SU-DHL-6 (cell line): ENCODE data around the gene ANTXR1.

Source experiments
- H2AFZ ChIP-seq: fragments of 200-600 bp; sonication (generic); 2 replicates; pipeline ENCODE4 v1.6.1; 2014; ENCODE audit warnings: low read depth, mild to moderate bottlenecking, moderate library complexity, mixed read lengths, antibody characterized with exemption, low read length; ENCODE audit not compliant: severe bottlenecking
- H3F3A ChIP-seq: fragments of 200-600 bp; shearing (Covaris generic); 2 replicates; pipeline ENCODE4 v1.6.0; 2016; ENCODE audit warnings: antibody characterized with exemption, mild to moderate bottlenecking; ENCODE audit not compliant: insufficient read depth
- H3K27ac ChIP-seq: fragments of 200-600 bp; sonication (generic); 2 replicates; pipeline ENCODE4 v1.5.1; 2016; ENCODE audit warnings: low read depth, mild to moderate bottlenecking, low read length, moderate library complexity, mixed read lengths
- H3K27me3 ChIP-seq: fragments of 200-600 bp; sonication (generic), shearing (Covaris generic); 2 replicates; pipeline ENCODE4 v1.6.0; 2014; ENCODE audit warnings: mild to moderate bottlenecking, low read length
- H3K36me3 ChIP-seq: fragments of 200-600 bp; sonication (generic); 2 replicates; pipeline ENCODE4 v1.6.1; 2014; ENCODE audit warnings: mild to moderate bottlenecking, low read length, mixed read lengths
- H3K4me2 ChIP-seq: fragments of 300-600, 200-600 bp; shearing (Covaris generic), sonication (generic); 2 replicates; pipeline ENCODE4 v1.6.0; 2014; ENCODE audit warnings: low read length, low read depth, mild to moderate bottlenecking; ENCODE audit not compliant: poor library complexity, severe bottlenecking
- H3K4me3 ChIP-seq: fragments of 200-600 bp; sonication (generic); 2 replicates; pipeline ENCODE4 v1.5.1; 2014; ENCODE audit warnings: antibody characterized with exemption, low read length, mild to moderate bottlenecking, mixed read lengths; ENCODE audit not compliant: insufficient read depth, poor library complexity, severe bottlenecking
- H3K79me2 ChIP-seq: fragments of 200-600 bp; sonication (generic); 2 replicates; pipeline ENCODE4 v1.6.1; 2014; ENCODE audit warnings: mild to moderate bottlenecking, low read length, moderate library complexity; ENCODE audit not compliant: insufficient read depth
- H3K9ac ChIP-seq: fragments of 200-600 bp; sonication (generic); 2 replicates; pipeline ENCODE4 v1.7.0; 2014; ENCODE audit warnings: mild to moderate bottlenecking, low read length
- H3K9me2 ChIP-seq: fragments of 200-600 bp; sonication (generic); replicated peaks from 2 replicates; pipeline ENCODE4 v1.6.1; 2014; ENCODE audit warnings: low read length; ENCODE audit not compliant: insufficient read depth
- H3K9me3 ChIP-seq: fragments of 200-600 bp; sonication (generic); 2 replicates; pipeline ENCODE4 v1.6.1; 2014; ENCODE audit warnings: low read length, mixed read lengths; ENCODE audit not compliant: insufficient read depth
- H4K20me1 ChIP-seq: fragments of 200-600 bp; sonication (generic); 2 replicates; pipeline ENCODE4 v1.6.1; 2014; ENCODE audit warnings: low read depth, mild to moderate bottlenecking, antibody characterized with exemption, low read length, moderate library complexity, mixed read lengths
- CTCF ChIP-seq: fragments of 200-600 bp; sonication (generic); IDR thresholded peaks from one replicate; pipeline ENCODE4 v1.5.1; 2017; ENCODE audit warnings: antibody characterized with exemption, mild to moderate bottlenecking, low read length, moderate library complexity; ENCODE audit not compliant: insufficient read depth, poor library complexity, severe bottlenecking
- EZH2phosphoT487 ChIP-seq: fragments of 200-600 bp; sonication (generic), shearing (Covaris generic); conservative IDR thresholded peaks from 2 replicates; pipeline ENCODE4 v1.6.1; 2018; ENCODE audit warnings: mild to moderate bottlenecking, antibody characterized with exemption, low read length, moderate library complexity, mixed read lengths

The ANTXR1 gene

GRCh38 chr2:69057660-69058059, 44.7 kb downstream of the ANTXR1 start:
- peaks cover 3% of the 10 kb centered on the region; the same call in 1 of the 2 replicates for H3K27me3 ChIP-seq

GRCh38 chr2:69059731-69060290, 46.8 kb downstream of the ANTXR1 start:
- no peaks in the 10 kb centered on the region for H3K9me2 ChIP-seq
- no peaks in the 10 kb centered on the region for H3F3A ChIP-seq
- no peak overlapping the region for H3K4me2 ChIP-seq
- no peak overlapping the region for H3K4me3 ChIP-seq
- no peaks in the 10 kb centered on the region for H3K79me2 ChIP-seq
- no peaks in the 10 kb centered on the region for H4K20me1 ChIP-seq
- H2AFZ ChIP-seq: no peak overlapping the region
- H3K27ac ChIP-seq: no peak overlapping the region
- peaks cover 3% of the 10 kb centered on the region; the same call in 1 of the 2 replicates for H3K27me3 ChIP-seq
- no peaks in the 10 kb centered on the region for H3K36me3 ChIP-seq
- H3K9ac ChIP-seq: no peak overlapping the region
- TF ChIP-seq EZH2phosphoT487 (no peak), CTCF (no peak)
- no peaks in the 10 kb centered on the region for H3K9me3 ChIP-seq

More at GRCh38 chr2:69057660-69058059, 44.7 kb downstream of the ANTXR1 start:
- H3K9ac ChIP-seq: no peak overlapping the region
- no peak overlapping the region for H2AFZ ChIP-seq
- no peak overlapping the region for H3K4me3 ChIP-seq
- H3K27ac ChIP-seq: no peak overlapping the region
- no peaks in the 10 kb centered on the region for H3F3A ChIP-seq
- H3K9me2 ChIP-seq: no peaks in the 10 kb centered on the region
- H3K79me2 ChIP-seq: no peaks in the 10 kb centered on the region
- TF ChIP-seq EZH2phosphoT487: no peak
- TF ChIP-seq CTCF: no peak
- H4K20me1 ChIP-seq: no peaks in the 10 kb centered on the region
- no peak overlapping the region for H3K4me2 ChIP-seq
- H3K9me3 ChIP-seq: no peaks in the 10 kb centered on the region
- H3K36me3 ChIP-seq: no peaks in the 10 kb centered on the region

GRCh38 chr2:69060938-69061501, 48.0 kb downstream of the ANTXR1 start:
- Histone ChIP-seq H3F3A (no peaks in the 10 kb centered on the region), H3K4me3 (no peak overlapping the region), H4K20me1 (no peaks in the 10 kb centered on the region), H3K9ac (no peak overlapping the region), H3K27ac (no peak overlapping the region), H3K36me3 (no peaks in the 10 kb centered on the region), H3K79me2 (no peaks in the 10 kb centered on the region), H3K9me2 (no peaks in the 10 kb centered on the region), H3K9me3 (no peaks in the 10 kb centered on the region), H3K27me3 (peaks cover 3% of the 10 kb centered on the region; the same call in 1 of the 2 replicates), H3K4me2 (no peak overlapping the region), H2AFZ (no peak overlapping the region)
- TF ChIP-seq EZH2phosphoT487 (no peak), CTCF (no peak)
